ENCODE data around the gene HS3ST4. TPM values are rescaled to one million over a fixed set of nuclear protein-coding genes. Genes with fewer than 3 reads are reported as not detected.

Gene HS3ST4
- polyA plus RNA-seq, 1 experiment = not detected

DNA sequence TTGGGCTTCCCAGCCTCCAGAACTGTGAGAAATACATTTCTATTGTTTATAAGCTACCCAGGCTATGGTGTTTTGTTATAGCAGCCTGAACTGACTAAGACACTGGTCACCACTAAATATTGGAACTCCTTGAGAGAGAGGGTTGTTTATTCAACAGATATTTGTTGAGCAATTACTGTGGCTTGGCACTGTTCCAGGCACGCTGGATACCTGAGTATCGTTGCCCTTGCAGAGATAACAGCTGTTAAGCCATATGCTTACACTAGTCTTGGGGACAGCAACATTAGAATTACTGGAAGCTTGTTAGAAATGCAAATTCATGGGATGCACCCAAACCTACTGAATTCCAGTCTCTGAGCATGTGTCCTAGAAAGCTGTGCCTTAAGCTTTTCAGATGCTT lies 230.7 kb downstream of the HS3ST4 start:
- TF ChIP-seq CTCF (IDR thresholded peaks at IDR 0.05; ENCODE audit: low read depth, low read length) = no peak

GRCh38 chr16:25925421-25925820 lies 233.7 kb downstream of the HS3ST4 start:
- CTCF ChIA-PET = no interaction called here
- POLR2A ChIA-PET = no interaction called here

More for the DNA sequence above, 230.7 kb downstream of the HS3ST4 start:
- ChIA-PET CTCF (no interaction called here), POLR2A (no interaction called here)
- Histone ChIP-seq H3K4me3 (ENCODE audit: low read depth, low read length) (no peak overlapping the region), H3K9me3 (ENCODE audit: control insufficient read depth, insufficient read depth, low read length) (peaks cover 28% of the 10 kb centered on the region; the same call in 1 of the 2 replicates), H3K27me3 (ENCODE audit: control insufficient read depth, insufficient read depth, low read length) (no peaks in the 10 kb centered on the region), H3K27ac (ENCODE audit: low read depth, low read length) (no peak overlapping the region)
- no peak for DNase-seq (ENCODE audit: low read depth, low spot score)

GRCh38 chr16:25931473-25932035 lies 239.8 kb downstream of the HS3ST4 start:
- Histone ChIP-seq H3K4me3 (ENCODE audit: low read depth, low read length) (no peak overlapping the region), H3K27ac (ENCODE audit: low read depth, low read length) (no peak overlapping the region), H3K27me3 (ENCODE audit: control insufficient read depth, insufficient read depth, low read length) (no peaks in the 10 kb centered on the region), H3K9me3 (ENCODE audit: control insufficient read depth, insufficient read depth, low read length) (peaks cover 17% of the 10 kb centered on the region)
- POLR2A ChIA-PET = no interaction called here
- DNase-seq (ENCODE audit: low read depth, low spot score) = no peak
- no peak for TF ChIP-seq CTCF (IDR thresholded peaks at IDR 0.05; ENCODE audit: low read depth, low read length)
- CTCF ChIA-PET = no interaction called here

More at GRCh38 chr16:25925421-25925820, 233.7 kb downstream of the HS3ST4 start:
- no peak for DNase-seq (ENCODE audit: low read depth, low spot score)
- H3K27me3 ChIP-seq (ENCODE audit: control insufficient read depth, insufficient read depth, low read length) = no peaks in the 10 kb centered on the region
- H3K4me3 ChIP-seq (ENCODE audit: low read depth, low read length) = no peak overlapping the region
- H3K9me3 ChIP-seq (ENCODE audit: control insufficient read depth, insufficient read depth, low read length) = peaks cover 23% of the 10 kb centered on the region
- H3K27ac ChIP-seq (ENCODE audit: low read depth, low read length) = no peak overlapping the region
- no peak for TF ChIP-seq CTCF (IDR thresholded peaks at IDR 0.05; ENCODE audit: low read depth, low read length)

GRCh38 chr16:25941800-25942499 lies 250.2 kb downstream of the HS3ST4 start:
- DNase-seq (ENCODE audit: low read depth, low spot score) = no peak
- H3K4me3 ChIP-seq (ENCODE audit: low read depth, low read length) = no peak overlapping the region
- H3K9me3 ChIP-seq (ENCODE audit: control insufficient read depth, insufficient read depth, low read length) = peaks cover 21% of the 10 kb centered on the region
- POLR2A ChIA-PET = no interaction called here
- no peak overlapping the region for H3K27ac ChIP-seq (ENCODE audit: low read depth, low read length)
- H3K27me3 ChIP-seq (ENCODE audit: control insufficient read depth, insufficient read depth, low read length) = no peaks in the 10 kb centered on the region
- TF ChIP-seq CTCF (IDR thresholded peaks at IDR 0.05; ENCODE audit: low read depth, low read length) = no peak
- CTCF ChIA-PET = no interaction called here

- TF ChIP-seq CTCF (IDR thresholded peaks at IDR 0.05; ENCODE audit: low read depth, low read length) = no peak
- H3K9me3 ChIP-seq (ENCODE audit: control insufficient read depth, insufficient read depth, low read length) = peaks cover 16% of the 10 kb centered on the region; the same call in 1 of the 2 replicates
- no peak overlapping the region for H3K4me3 ChIP-seq (ENCODE audit: low read depth, low read length)
- no peaks in the 10 kb centered on the region for H3K27me3 ChIP-seq (ENCODE audit: control insufficient read depth, insufficient read depth, low read length)
- no peak for DNase-seq (ENCODE audit: low read depth, low spot score)
- CTCF ChIA-PET = no interaction called here
- POLR2A ChIA-PET = no interaction called here
- no peak overlapping the region for H3K27ac ChIP-seq (ENCODE audit: low read depth, low read length)
These were observed 259.0 kb downstream of the HS3ST4 start for GRCh38 chr16:25950586-25951281.
